HG03135 (cell line): Measurements from ENCODE around the gene SLC38A6.

Experiments
- ATAC-seq: cut with Tn5 transposase; IDR thresholded peaks from one replicate; pipeline ENCODE4 v1.9.1; 2021; ENCODE audit warnings: mild to moderate bottlenecking, moderate library complexity; ENCODE audit not compliant: unreplicated experiment

SLC38A6 gene

GRCh38 chr14:61101803-61102548 is 120.9 kb downstream of the SLC38A6 start:
- no peak for ATAC-seq
